Stomach (tissue), 9 donors: ENCODE data around the gene SF3A2. TPM values are rescaled to one million over a fixed set of nuclear protein-coding genes. Genes with fewer than 3 reads are reported as not detected.

Experiments used
- DNase-seq, 2 donors: peaks; one replicate each; pipeline versions ENCODE4 v3.0.0 to v3.0.0-alpha.2; 2013 to 2019
- H3K27ac ChIP-seq, 5 donors: fragments of 200-600 bp in 4 of 5; sonication (generic) in 4 of 5; one replicate each; pipeline ENCODE4 v1.5.1; 2013 to 2019; ENCODE audit warnings: mild to moderate bottlenecking in 1 of 5, moderate library complexity in 1 of 5
- H3K27me3 ChIP-seq, 3 donors: fragments of 200-600 bp; sonication (generic); one replicate each; pipeline ENCODE4 v1.5.1; 2017 to 2019; ENCODE audit warnings: mixed run types in 1 of 3
- H3K36me3 ChIP-seq, 4 donors: fragments of 200-600 bp; sonication (generic); 1 replicate in 3 of 4; 2 replicates in 1 of 4; pipeline ENCODE4 v1.5.1; 2016 to 2019
- H3K4me1 ChIP-seq, 4 donors: fragments of 200-600 bp; sonication (generic); one replicate each; pipeline ENCODE4 v1.5.1; 2016 to 2019
- H3K4me3 ChIP-seq, 4 donors: fragments of 200-600 bp; sonication (generic) in 3 of 4; one replicate each; pipeline ENCODE4 v1.5.1; 2016 to 2019; ENCODE audit warnings: mild to moderate bottlenecking in 1 of 4
- H3K9me3 ChIP-seq, 4 donors: fragments of 200-600 bp; sonication (generic); one replicate each; pipeline ENCODE4 v1.5.1; 2016 to 2019
- CTCF ChIP-seq, 7 experiments: fragments of 450-650 bp in 4 of 7; fragments of 200-600 bp in 3 of 7; sonication (generic) in 3 of 7; IDR thresholded peaks; one replicate each; pipeline ENCODE4 v1.5.1; 2016 to 2019; ENCODE audit warnings: antibody characterized with exemption in 7 of 7, control low read depth in 2 of 7, mild to moderate bottlenecking in 1 of 7
- EP300 ChIP-seq: sonication (generic); formaldehyde crosslinking; IDR thresholded peaks from one replicate; pipeline ENCODE4 v1.6.1; 2017; ENCODE audit warnings: antibody characterized with exemption
- POLR2A ChIP-seq, 4 donors: fragments of 450-650 bp; IDR thresholded peaks; one replicate each; pipeline ENCODE4 v1.6.1; 2016; ENCODE audit warnings: antibody characterized with exemption in 4 of 4, control low read depth in 2 of 4, mild to moderate bottlenecking in 1 of 4, moderate library complexity in 1 of 4
- POLR2AphosphoS5 ChIP-seq, 3 donors: sonication (generic); formaldehyde crosslinking; IDR thresholded peaks; one replicate each; pipeline ENCODE4 v1.6.1; 2016; ENCODE audit warnings: antibody characterized with exemption in 3 of 3
- WGBS, 5 donors: extraction: QIAGEN DNeasy Blood & Tissue Kit in 3 of 5; methylation state at CpG; one replicate each; pipeline versions ENCODE4 v1.1.5 to v1.1.7; 2013 to 2018; 5-methylcytosine and 5-hydroxymethylcytosine counted together
- intact Hi-C: fragments of 100-400 bp; cut with DNase I; formaldehyde crosslinking; loops from one replicate; pipeline ENCODE4 v1.15.1; 2023; ENCODE audit warnings: low total_unique reads
- polyA plus RNA-seq, 3 donors: library from polyadenylated mRNA; stranded (reverse); fragments of 200-250 nt; gene quantifications; one replicate each; pipeline ENCODE4 v1.2.3, GENCODE V29; 2013
- small RNA-seq, 4 donors: library from RNA; depleted of rRNA; stranded (forward); fragments of <200 nt; gene quantifications; one replicate each; pipeline ENCODE3, GENCODE V24; 2016
- total RNA-seq, 5 donors: library from RNA; depleted of rRNA; stranded (reverse); fragments of >200 nt; gene quantifications; one replicate each; pipeline versions ENCODE4 v1.1.0 to v1.2.3, GENCODE V29; 2014 to 2016
- donor health status: healthy with polysubstance abuse.
- donor health status: Bipolar disorder and iron deficiency.
- donor health status: healthy.

Gene SF3A2
- total and polyA plus RNA-seq, 8 donors, result 25.8 to 214 (median 37.0) TPM

- H3K4me1 ChIP-seq, result peaks cover 6 to 29% (median 22%) of the 10 kb centered on the region in 4 donors
- no peaks in the 10 kb centered on the region for H3K9me3 ChIP-seq
- DNase-seq, result no peak
- intact Hi-C loops, result no loop called here
- 73 to 88% (median 77%) methylated on average over 16 of the region's 16 CpGs for WGBS, 5 donors
- TF ChIP-seq POLR2A (IDR thresholded peaks at IDR 0.05) (no peak), POLR2AphosphoS5 (IDR thresholded peaks at IDR 0.05) (no peak), CTCF (IDR thresholded peaks at IDR 0.05) (no peak), EP300 (no peak)
- H3K27ac ChIP-seq, result no peak overlapping the region
- H3K4me3 ChIP-seq, result no peak overlapping the region
- H3K27me3 ChIP-seq, result peaks cover 3 to 64% (median 31%) of the 10 kb centered on the region in 3 donors
- H3K36me3 ChIP-seq, result no peaks in the 10 kb centered on the region
Measured at GRCh38 chr19:2296141-2296540, 59.5 kb downstream of the SF3A2 start.

Small RNA genes within 50 kb of the gene (small RNA-seq; reads per million reads assigned to genes)
- gene MIR1227, result 0 to 0.45 (median 0.26) reads per million in 4 donors

Other genes starting within 250 kb of the SF3A2 start
- 10 to 100 TPM; 17.9 to 39.6 (median 33.3) TPM for gene BTBD2, start 221.1 kb upstream of the SF3A2 start, total RNA-seq
- 10 to 100 TPM; 39.9 to 50.2 (median 40.9) TPM for gene BTBD2, start 221.1 kb upstream of the SF3A2 start, polyA plus RNA-seq
- gene MKNK2, start 185.6 kb upstream of the SF3A2 start, total RNA-seq, result 100 to 1,000 TPM in 2 of 5 donors, 10 to 100 TPM in 3; 38.7 to 192 (median 83.9) TPM
- 100 to 1,000 TPM; 102 to 164 (median 130) TPM for gene MKNK2, start 185.6 kb upstream of the SF3A2 start, polyA plus RNA-seq
- gene MOB3A, start 140.5 kb upstream of the SF3A2 start, total RNA-seq, result 100 to 1,000 TPM in 2 of 5 donors, 10 to 100 TPM in 2, 1 to 10 TPM in 1; 9.9 to 181 (median 41.4) TPM
- 10 to 100 TPM; 12.6 to 17.4 (median 14.1) TPM for gene MOB3A, start 140.5 kb upstream of the SF3A2 start, polyA plus RNA-seq
- gene IZUMO4, start 139.9 kb upstream of the SF3A2 start, total RNA-seq, result 1 to 10 TPM in 2 of 5 donors, not detected in 3; 3.5 to 7.5 TPM
- gene IZUMO4, start 139.9 kb upstream of the SF3A2 start, polyA plus RNA-seq, result 10 to 100 TPM in 1 of 3 donors, 1 to 10 TPM in 2; 8.1 to 22.3 (median 9.6) TPM
- 100 to 1,000 TPM in 4 of 5 donors, 10 to 100 TPM in 1; 49.0 to 340 (median 134) TPM for gene AP3D1, start 85.3 kb upstream of the SF3A2 start, total RNA-seq
- gene AP3D1, start 85.3 kb upstream of the SF3A2 start, polyA plus RNA-seq, result 10 to 100 TPM; 53.8 to 59.6 (median 59.4) TPM
- 10 to 100 TPM; 10.5 to 71.8 (median 28.1) TPM for gene DOT1L, start 72.9 kb upstream of the SF3A2 start, total RNA-seq
- gene DOT1L, start 72.9 kb upstream of the SF3A2 start, polyA plus RNA-seq, result 1 to 10 TPM; 3.8 to 6.4 (median 5.0) TPM
- gene PLEKHJ1, start 495 bp upstream of the SF3A2 start, total RNA-seq, result 100 to 1,000 TPM in 2 of 5 donors, 10 to 100 TPM in 3; 22.2 to 459 (median 96.9) TPM
- gene PLEKHJ1, start 495 bp upstream of the SF3A2 start, polyA plus RNA-seq, result 100 to 1,000 TPM; 113 to 173 (median 132) TPM
- gene AMH, start 12.5 kb downstream of the SF3A2 start, total RNA-seq, result 1 to 10 TPM in 2 of 5 donors, under 1 TPM in 1, not detected in 2; 0.45 to 2.0 (median 1.1) TPM
- gene AMH, start 12.5 kb downstream of the SF3A2 start, polyA plus RNA-seq, result 1 to 10 TPM in 1 of 3 donors, under 1 TPM in 2; 0.50 to 1.5 (median 0.61) TPM
- under 1 TPM in 1 of 5 donors, not detected in 4; 0.58 TPM for gene JSRP1, start 19.6 kb downstream of the SF3A2 start, total RNA-seq
- under 1 TPM in 2 of 3 donors, not detected in 1; 0.68 to 0.75 TPM for gene JSRP1, start 19.6 kb downstream of the SF3A2 start, polyA plus RNA-seq
- gene PEAK3, start 45.4 kb downstream of the SF3A2 start, total RNA-seq, result 1 to 10 TPM in 1 of 5 donors, under 1 TPM in 1, not detected in 3; 0.87 to 1.4 TPM
- under 1 TPM in 2 of 3 donors, not detected in 1; 0.15 to 0.31 TPM for gene PEAK3, start 45.4 kb downstream of the SF3A2 start, polyA plus RNA-seq
- gene LINGO3, start 71.3 kb downstream of the SF3A2 start, total RNA-seq, result not detected
- not detected for gene LINGO3, start 71.3 kb downstream of the SF3A2 start, polyA plus RNA-seq
- 10 to 100 TPM in 4 of 5 donors, 1 to 10 TPM in 1; 9.8 to 93.1 (median 17.4) TPM for gene LSM7, start 91.8 kb downstream of the SF3A2 start, total RNA-seq
- 100 to 1,000 TPM; 196 to 332 (median 214) TPM for gene LSM7, start 91.8 kb downstream of the SF3A2 start, polyA plus RNA-seq
- 100 to 1,000 TPM in 2 of 5 donors, 10 to 100 TPM in 3; 69.3 to 450 (median 97.4) TPM for gene SPPL2B, start 91.9 kb downstream of the SF3A2 start, total RNA-seq
- gene SPPL2B, start 91.9 kb downstream of the SF3A2 start, polyA plus RNA-seq, result 10 to 100 TPM; 13.6 to 31.4 (median 29.0) TPM
- 1 to 10 TPM in 1 of 5 donors, not detected in 4; 1.1 TPM for gene TMPRSS9, start 123.4 kb downstream of the SF3A2 start, total RNA-seq
- not detected for gene TMPRSS9, start 123.4 kb downstream of the SF3A2 start, polyA plus RNA-seq
- 10 to 100 TPM in 4 of 5 donors, not detected in 1; 19.2 to 54.5 (median 27.6) TPM for gene TIMM13, start 190.8 kb downstream of the SF3A2 start, total RNA-seq
- 100 to 1,000 TPM in 1 of 3 donors, 10 to 100 TPM in 2; 62.6 to 133 (median 97.8) TPM for gene TIMM13, start 190.8 kb downstream of the SF3A2 start, polyA plus RNA-seq
- 10 to 100 TPM; 19.8 to 76.8 (median 29.0) TPM for gene LMNB2, start 220.1 kb downstream of the SF3A2 start, total RNA-seq
- gene LMNB2, start 220.1 kb downstream of the SF3A2 start, polyA plus RNA-seq, result 10 to 100 TPM; 12.2 to 19.7 (median 13.6) TPM
- gene GADD45B, start 239.3 kb downstream of the SF3A2 start, total RNA-seq, result 100 to 1,000 TPM in 1 of 5 donors, 10 to 100 TPM in 4; 61.6 to 588 (median 91.0) TPM
- gene GADD45B, start 239.3 kb downstream of the SF3A2 start, polyA plus RNA-seq, result 10 to 100 TPM; 52.9 to 92.1 (median 53.8) TPM